ENCODE results near the gene BHLHE40.
A peak's percentile ranks its signal among the peaks of the same experiment; 100 is the strongest.

BHLHE40 gene

DNA sequence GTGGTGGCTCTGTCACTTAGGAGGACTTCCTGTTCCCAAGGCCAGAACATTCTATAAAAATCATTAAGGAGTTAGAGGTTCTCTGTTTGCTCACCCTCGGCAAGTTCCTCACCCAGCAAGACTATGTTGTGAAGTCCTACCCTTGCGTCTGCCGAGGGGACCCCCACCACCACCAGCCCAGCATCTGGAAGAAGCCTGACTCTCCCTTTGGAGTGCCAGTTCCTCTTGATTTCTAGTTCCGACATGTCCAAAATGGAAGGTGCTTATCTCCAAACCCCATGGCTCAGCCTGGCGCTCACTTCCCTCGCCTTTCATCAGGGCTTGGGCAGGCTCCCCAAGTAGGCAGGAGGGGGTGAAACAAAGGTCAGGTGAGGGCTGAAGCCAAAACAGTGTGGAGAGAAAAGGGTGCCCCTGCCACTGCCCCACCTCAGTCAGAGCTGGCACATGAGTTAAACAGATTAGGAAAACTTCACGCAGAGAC, 41.0 kb downstream of the BHLHE40 start:
- peak overlapping the region; percentile 16 for H3K27ac Mint-ChIP-seq
- no peaks in the 10 kb centered on the region for H3K9me3 Mint-ChIP-seq
- H3K4me3 Mint-ChIP-seq: no peak overlapping the region
- ATAC-seq (ENCODE audit: low read depth): no peak
- DNase-seq (ENCODE audit: low spot score in 2 of 2): no peak
- peaks cover 25% of the 10 kb centered on the region for H3K4me1 Mint-ChIP-seq
- H3K27me3 Mint-ChIP-seq: no peaks in the 10 kb centered on the region
- H3K36me3 Mint-ChIP-seq: no peaks in the 10 kb centered on the region

DNA sequence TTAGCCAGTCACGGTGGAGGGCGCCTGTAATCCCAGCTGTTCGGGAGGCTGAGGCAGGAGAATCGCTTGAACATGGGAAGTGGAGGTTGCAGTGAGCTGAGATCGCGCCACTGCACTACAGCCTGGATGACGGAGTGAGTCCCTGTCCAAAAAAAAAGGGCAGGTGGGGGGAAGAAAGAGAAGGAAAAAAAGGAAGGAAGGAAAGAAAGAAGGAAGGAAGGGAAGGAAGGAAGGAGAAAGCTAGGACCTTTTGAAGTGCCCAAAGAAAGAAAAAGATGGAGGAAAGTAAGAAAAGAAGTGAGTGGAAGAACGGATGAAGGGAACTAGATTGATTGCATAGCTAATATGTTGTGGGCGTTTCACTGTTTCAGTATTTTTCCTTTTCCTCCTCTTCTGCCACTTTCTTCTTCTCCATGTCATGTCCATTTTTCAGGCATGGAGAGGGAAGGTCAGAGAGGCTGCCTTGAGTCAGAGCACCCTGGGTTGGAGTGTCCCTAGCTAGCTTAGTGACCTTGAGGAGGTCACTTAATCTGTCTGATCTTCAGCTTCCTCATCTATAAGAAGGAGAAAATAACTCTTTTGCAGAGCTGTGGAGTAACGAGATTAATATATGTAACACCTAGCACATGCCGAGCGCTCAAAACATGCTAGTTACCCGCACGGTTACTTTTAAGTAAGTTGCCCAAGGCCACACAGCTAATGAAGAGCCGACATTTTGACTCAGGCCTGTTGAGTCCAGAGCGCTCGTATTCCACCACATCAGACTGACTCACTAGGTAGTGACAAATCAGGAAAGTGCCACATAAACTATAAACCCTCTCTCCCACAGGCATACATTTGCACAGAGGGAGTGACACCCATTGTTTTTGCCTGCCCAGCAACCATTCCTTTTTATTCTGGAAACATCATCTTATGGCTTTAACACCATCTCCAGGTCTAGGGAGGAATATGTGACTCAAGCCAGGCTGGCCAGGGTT, 42.2 kb downstream of the BHLHE40 start:
- ATAC-seq (ENCODE audit: low read depth) (no peak), DNase-seq (ENCODE audit: low spot score in 2 of 2) (no peak)
- Mint-ChIP-seq H3K27me3 (no peaks in the 10 kb centered on the region), H3K36me3 (no peaks in the 10 kb centered on the region), H3K4me3 (no peak overlapping the region), H3K4me1 (peaks cover 20% of the 10 kb centered on the region), H3K9me3 (no peaks in the 10 kb centered on the region), H3K27ac (peak overlapping the region; percentile 74)

DNA sequence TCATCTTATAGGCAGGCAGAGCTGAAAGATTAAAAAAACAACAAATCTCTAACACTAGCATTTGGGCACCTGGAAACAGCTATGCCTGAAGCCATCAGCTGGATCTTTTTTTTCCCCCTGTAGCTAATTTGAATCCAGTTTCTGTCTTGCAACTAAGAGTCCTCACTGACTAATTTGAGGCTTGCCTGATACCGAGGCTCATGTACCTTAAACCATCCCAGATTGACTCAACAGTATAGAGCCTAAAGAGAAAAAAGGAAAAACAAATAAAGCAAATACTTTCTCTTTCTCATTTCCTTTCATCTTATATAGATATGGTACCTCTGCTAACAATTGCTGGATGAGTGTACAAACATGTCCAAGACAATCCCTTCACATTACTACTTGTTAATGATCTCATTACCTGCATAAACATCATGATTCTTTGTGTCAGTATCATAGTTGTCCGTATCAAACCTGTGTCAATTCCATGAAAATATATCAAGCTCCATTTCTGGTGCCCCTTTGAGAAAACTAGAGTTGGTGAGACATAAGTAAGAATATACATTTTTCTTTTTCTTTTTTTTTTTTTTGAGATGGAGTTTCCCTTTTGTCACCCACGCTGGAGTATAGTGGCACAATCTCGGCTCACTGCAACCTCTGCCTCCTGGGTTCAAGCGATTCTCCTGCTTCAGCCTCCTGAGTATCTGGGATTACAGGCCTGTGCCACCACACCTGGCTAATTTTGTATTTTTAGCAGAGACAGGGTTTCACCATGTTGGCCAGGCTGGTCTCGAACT, 43.1 kb downstream of the BHLHE40 start:
- DNase-seq (ENCODE audit: low spot score in 2 of 2) (no peak), ATAC-seq (ENCODE audit: low read depth) (no peak)
- Mint-ChIP-seq H3K27ac (peak overlapping the region; percentile 74), H3K36me3 (no peaks in the 10 kb centered on the region), H3K4me3 (no peak overlapping the region), H3K9me3 (no peaks in the 10 kb centered on the region), H3K4me1 (peaks cover 15% of the 10 kb centered on the region), H3K27me3 (no peaks in the 10 kb centered on the region)

DNA sequence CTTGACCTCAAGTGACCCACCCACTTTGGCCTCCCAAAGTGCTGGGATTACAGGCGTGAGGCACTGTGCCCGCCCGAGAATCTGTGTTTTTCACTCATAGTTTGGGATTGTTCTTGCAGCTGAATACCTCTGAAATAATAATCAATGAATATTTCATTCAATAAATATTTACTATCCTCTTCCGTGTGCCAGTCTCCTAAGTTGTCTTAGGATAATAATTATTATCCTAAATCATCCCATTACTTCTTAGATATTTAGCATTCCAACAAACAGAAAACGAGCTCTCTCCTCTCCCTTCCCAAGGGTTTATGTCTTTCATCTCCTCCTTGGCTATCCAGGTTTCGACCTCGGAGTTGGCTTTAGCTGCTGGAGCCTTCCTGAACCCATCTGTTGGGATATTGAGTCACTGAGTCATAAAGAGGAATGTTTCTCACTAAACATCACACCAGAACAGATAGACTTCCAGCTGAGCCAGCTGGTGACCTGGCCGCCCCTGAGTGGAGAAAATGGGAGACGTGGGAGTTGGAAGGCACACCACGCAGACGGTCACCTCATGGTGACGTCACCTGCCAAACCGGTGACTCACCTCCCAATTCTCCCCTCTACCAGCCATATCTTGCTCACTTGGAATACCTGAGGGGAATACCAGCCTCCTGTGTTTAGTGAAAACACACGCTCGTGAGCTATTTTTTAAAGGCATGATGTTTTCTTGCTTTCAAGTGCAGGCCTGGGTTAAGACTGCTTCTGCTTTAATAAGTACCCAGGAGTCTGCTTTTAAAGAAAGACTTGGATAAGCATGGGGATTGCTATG, 43.9 kb downstream of the BHLHE40 start:
- Mint-ChIP-seq H3K27ac (no peak overlapping the region), H3K9me3 (no peaks in the 10 kb centered on the region), H3K36me3 (no peaks in the 10 kb centered on the region), H3K4me3 (no peak overlapping the region), H3K4me1 (peaks cover 14% of the 10 kb centered on the region), H3K27me3 (no peaks in the 10 kb centered on the region)
- DNase-seq (ENCODE audit: low spot score in 2 of 2) (no peak), ATAC-seq (ENCODE audit: low read depth) (no peak)

DNA sequence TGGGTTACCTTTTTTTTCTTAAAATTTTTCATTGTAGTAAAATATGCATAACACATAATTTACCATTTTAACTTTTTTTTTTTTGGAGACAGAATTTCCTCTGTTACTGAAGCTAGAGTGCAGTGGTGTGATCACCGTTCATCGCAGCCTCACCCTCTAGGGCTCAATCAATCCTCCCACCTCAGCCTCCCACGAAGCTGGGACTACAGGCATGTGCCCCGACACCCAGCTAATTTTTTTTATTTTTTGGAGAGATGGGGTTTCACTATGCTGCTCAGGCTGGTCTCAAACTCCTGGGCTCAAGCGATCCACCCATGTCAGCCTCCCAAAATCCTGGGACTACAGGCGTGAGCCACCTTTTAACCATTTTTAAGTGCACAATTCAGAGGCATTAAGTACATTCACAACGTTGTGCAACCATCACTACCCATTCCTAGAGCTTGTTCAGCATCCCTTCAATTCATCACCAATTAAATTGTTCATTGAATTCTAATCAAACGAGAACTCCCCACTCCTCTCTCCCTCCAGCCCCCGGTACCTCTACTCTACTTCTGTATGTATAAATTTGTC, 44.6 kb downstream of the BHLHE40 start:
- Mint-ChIP-seq H3K36me3 (no peaks in the 10 kb centered on the region), H3K9me3 (no peaks in the 10 kb centered on the region), H3K4me1 (peaks cover 7% of the 10 kb centered on the region), H3K27ac (peak overlapping the region; percentile 38), H3K4me3 (no peak overlapping the region), H3K27me3 (no peaks in the 10 kb centered on the region)
- no peak for DNase-seq (ENCODE audit: low spot score in 2 of 2)
- ATAC-seq (ENCODE audit: low read depth): no peak

DNA sequence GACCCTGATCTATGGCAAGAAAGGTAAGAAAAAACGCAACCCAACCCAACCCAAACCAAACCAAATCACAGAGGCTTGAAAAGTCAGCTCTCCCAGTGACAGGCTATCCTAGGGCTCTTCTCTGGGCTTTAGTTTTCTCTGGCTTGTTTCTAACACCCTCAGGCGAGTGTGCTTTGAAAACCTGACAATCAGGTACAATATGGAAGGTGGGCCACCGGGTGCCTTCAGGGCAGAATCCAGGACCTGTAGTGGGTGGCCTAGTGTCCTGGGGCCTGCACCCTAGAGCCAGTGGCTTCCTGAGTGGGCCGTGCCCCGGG, 46.8 kb downstream of the BHLHE40 start:
- Mint-ChIP-seq H3K36me3 (no peaks in the 10 kb centered on the region), H3K27ac (peak overlapping the region; percentile 91), H3K4me1 (peaks cover 9% of the 10 kb centered on the region), H3K4me3 (peak overlapping the region; percentile 70), H3K9me3 (no peaks in the 10 kb centered on the region), H3K27me3 (no peaks in the 10 kb centered on the region)
- ATAC-seq (ENCODE audit: low read depth) (no peak), DNase-seq (ENCODE audit: low spot score in 2 of 2) (no peak)

DNA sequence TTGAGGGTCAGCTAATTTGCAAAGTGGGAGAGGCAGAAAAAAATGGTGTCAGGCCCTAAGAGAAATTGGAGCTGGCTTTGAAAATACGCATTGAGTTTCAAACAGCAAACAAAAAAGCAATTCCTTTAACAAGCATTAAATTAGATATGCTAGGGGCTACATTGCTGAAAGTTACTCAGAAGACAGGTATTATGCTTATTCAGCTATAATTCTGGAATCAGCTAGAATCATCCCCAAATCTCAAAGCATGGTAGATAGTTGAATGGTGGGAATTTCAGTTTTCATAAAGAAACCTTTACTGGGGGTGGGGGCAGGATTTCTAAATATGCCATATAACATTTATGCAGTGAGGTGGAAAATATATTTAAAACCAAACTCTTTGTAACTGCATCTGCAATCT, 50.5 kb downstream of the BHLHE40 start:
- H3K4me1 Mint-ChIP-seq: peaks cover 15% of the 10 kb centered on the region
- H3K9me3 Mint-ChIP-seq: no peaks in the 10 kb centered on the region

DNA sequence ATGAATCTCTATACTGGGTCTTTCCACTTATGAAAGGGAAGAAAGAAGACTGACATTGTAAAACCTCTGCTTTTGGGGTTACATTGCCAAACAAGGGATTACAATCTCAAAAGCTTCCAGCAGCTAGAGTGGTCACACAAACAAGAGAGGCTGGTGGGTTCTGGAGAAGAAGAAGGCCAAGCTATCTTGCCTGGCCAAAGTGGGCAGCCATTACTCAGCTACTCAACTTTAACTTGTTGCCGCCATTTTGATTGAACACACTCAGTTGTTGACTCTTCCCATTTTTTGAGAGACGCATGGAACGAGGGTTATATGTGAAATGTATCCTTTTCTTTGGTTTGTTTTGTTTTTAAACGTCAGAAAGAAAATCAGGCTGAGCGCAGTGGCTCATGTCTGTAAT, 50.9 kb downstream of the BHLHE40 start:
- Mint-ChIP-seq H3K36me3 (no peaks in the 10 kb centered on the region), H3K4me1 (peaks cover 18% of the 10 kb centered on the region), H3K27ac (no peak overlapping the region), H3K9me3 (no peaks in the 10 kb centered on the region), H3K4me3 (no peak overlapping the region), H3K27me3 (no peaks in the 10 kb centered on the region)
- ATAC-seq (ENCODE audit: low read depth) (no peak), DNase-seq (ENCODE audit: low spot score in 2 of 2) (no peak)

More for the DNA sequence above, 50.5 kb downstream of the BHLHE40 start:
- DNase-seq (ENCODE audit: low spot score in 2 of 2) (no peak), ATAC-seq (ENCODE audit: low read depth) (no peak)
- Mint-ChIP-seq H3K36me3 (no peaks in the 10 kb centered on the region), H3K27ac (no peak overlapping the region), H3K4me3 (no peak overlapping the region), H3K27me3 (no peaks in the 10 kb centered on the region)

DNA sequence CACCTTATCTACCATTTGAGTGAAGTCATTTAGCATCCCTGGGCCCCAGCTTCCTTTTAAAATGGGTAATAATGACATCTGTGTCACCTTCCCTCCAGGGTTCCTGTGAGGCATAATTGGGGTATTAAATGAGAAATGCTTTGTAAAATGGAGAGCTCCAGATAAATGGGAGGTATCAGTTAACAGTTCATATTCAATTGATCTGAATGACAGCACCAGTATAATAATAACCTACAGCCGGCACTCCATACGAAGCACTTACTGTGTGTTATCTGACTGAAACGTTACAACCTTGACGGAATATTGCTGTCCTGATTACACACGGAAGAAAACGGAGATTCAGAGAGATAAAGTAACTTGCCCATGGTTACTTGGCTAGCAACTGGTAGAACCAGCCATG, 53.6 kb downstream of the BHLHE40 start:
- H3K9me3 Mint-ChIP-seq: no peaks in the 10 kb centered on the region
- no peak overlapping the region for H3K4me3 Mint-ChIP-seq
- no peaks in the 10 kb centered on the region for H3K27me3 Mint-ChIP-seq
- peaks cover 35% of the 10 kb centered on the region for H3K4me1 Mint-ChIP-seq
- ATAC-seq (ENCODE audit: low read depth) (no peak), DNase-seq (ENCODE audit: low spot score in 2 of 2) (no peak)
- H3K27ac Mint-ChIP-seq: no peak overlapping the region
- H3K36me3 Mint-ChIP-seq: no peaks in the 10 kb centered on the region

Measured in memory B cell (primary cell).